IMR-90 (cell line): ENCODE results near the gene PLEKHS1. TPM values are rescaled to one million over a fixed set of nuclear protein-coding genes. Genes with fewer than 3 reads are reported as not detected.

Experiments used
- ATAC-seq: fragments of 200-7000 bp; cut with Tn5 transposase; 2 replicates; pipeline ENCODE4 v1.9.1; 2020; ENCODE audit warnings: low read depth, mild to moderate bottlenecking, moderate library complexity
- BruUV-seq: library from RNA; stranded (reverse); fragments of 400-500 nt; replicated peaks from 2 replicates; lab custom pipeline; 2021; lab: Mats Ljungman, UMichigan
- CTCF ChIA-PET: fragments of 300-600 bp; formaldehyde crosslinking; extraction: SDS; loops from one replicate; lab custom pipeline; 2021; ENCODE audit warnings: antibody characterized with exemption; lab: Yijun Ruan, JAX
- POLR2A ChIA-PET: fragments of 300-600 bp; sonication (Branson Sonifier 250); formaldehyde crosslinking; loops from one replicate; lab custom pipeline; 2022; ENCODE audit warnings: antibody characterized with exemption; ENCODE audit not compliant: unreplicated experiment; lab: Charles Lee
- DNase-seq: peaks from one replicate; pipeline ENCODE4 v3.0.0; 2013
- H2AFZ ChIP-seq: replicated peaks from 2 replicates; pipeline ENCODE3; 2013; ENCODE audit warnings: low read length, mild to moderate bottlenecking; ENCODE audit not compliant: poor library complexity
- H2AK5ac ChIP-seq: 2 replicates; pipeline ENCODE4 v1.6.1; 2013; ENCODE audit warnings: low read depth, low read length, inconsistent platforms
- H2AK9ac ChIP-seq: replicated peaks from 2 replicates; pipeline ENCODE3; 2013; ENCODE audit warnings: mild to moderate bottlenecking, low read depth, low read length, moderate library complexity; ENCODE audit not compliant: poor library complexity
- H2BK120ac ChIP-seq: 2 replicates; pipeline ENCODE4 v1.6.1; 2013; ENCODE audit warnings: low read depth, low read length, inconsistent platforms
- H2BK15ac ChIP-seq: 3 replicates; pipeline ENCODE4 v1.6.1; 2013; ENCODE audit warnings: low read depth, low read length, inconsistent platforms
- H2BK20ac ChIP-seq: 2 replicates; pipeline ENCODE4 v1.6.1; 2013; ENCODE audit warnings: low read depth, mild to moderate bottlenecking, inconsistent platforms, low read length, moderate library complexity
- H2BK5ac ChIP-seq: 2 replicates; pipeline ENCODE4 v1.6.1; 2013; ENCODE audit warnings: mild to moderate bottlenecking, low read depth, low read length, inconsistent platforms; ENCODE audit not compliant: poor library complexity, severe bottlenecking
- H3K14ac ChIP-seq: replicated peaks from 2 replicates; pipeline ENCODE4 v1.6.1; 2013; ENCODE audit warnings: low read depth, low read length, inconsistent platforms
- H3K18ac ChIP-seq: 2 replicates; pipeline ENCODE4 v1.6.1; 2013; ENCODE audit warnings: low read depth, low read length, control low read depth
- H3K23ac ChIP-seq: 2 replicates; pipeline ENCODE4 v1.6.1; 2013; ENCODE audit warnings: low read depth, low read length, inconsistent platforms
- H3K27ac ChIP-seq: 2 replicates; pipeline ENCODE4 v1.5.1; 2013; ENCODE audit warnings: mild to moderate bottlenecking, control low read depth, low read length; ENCODE audit not compliant: insufficient read depth
- H3K27me3 ChIP-seq: 2 replicates; pipeline ENCODE4 v1.6.1; 2013; ENCODE audit warnings: low read length; ENCODE audit not compliant: control insufficient read depth, insufficient read depth
- H3K36me3 ChIP-seq: 2 replicates; pipeline ENCODE4 v1.6.1; 2013; ENCODE audit warnings: low read length, mixed read lengths; ENCODE audit not compliant: control insufficient read depth, insufficient read depth
- H3K4ac ChIP-seq: 2 replicates; pipeline ENCODE4 v1.6.1; 2013; ENCODE audit warnings: low read depth, low read length, inconsistent platforms
- H3K4me1 ChIP-seq: 2 replicates; pipeline ENCODE4 v1.6.1; 2013; ENCODE audit warnings: low read length, mixed read lengths; ENCODE audit not compliant: control insufficient read depth, insufficient read depth
- H3K4me2 ChIP-seq: 2 replicates; pipeline ENCODE4 v1.6.1; 2013; ENCODE audit warnings: low read depth, mild to moderate bottlenecking, control low read depth, low read length, moderate library complexity
- H3K4me3 ChIP-seq: 2 replicates; pipeline ENCODE4 v1.5.1; 2013; ENCODE audit warnings: low read depth, mild to moderate bottlenecking, control low read depth, low read length, moderate library complexity; ENCODE audit not compliant: insufficient read depth
- H3K56ac ChIP-seq: 2 replicates; pipeline ENCODE4 v1.6.1; 2013; ENCODE audit warnings: low read length, inconsistent platforms; ENCODE audit not compliant: insufficient read depth; ENCODE audit errors: extremely low read depth
- H3K79me1 ChIP-seq, 2 experiments: 2 replicates each; pipeline ENCODE4 v1.6.1; 2013; ENCODE audit warnings: low read length in 2 of 2, inconsistent platforms in 1 of 2, low read depth in 1 of 2
- H3K9ac ChIP-seq: 2 replicates; pipeline ENCODE4 v1.6.1; 2013; ENCODE audit warnings: low read depth, low read length, control low read depth
- H3K9me1 ChIP-seq: 2 replicates; pipeline ENCODE4 v1.6.1; 2013; ENCODE audit warnings: low read length, inconsistent platforms; ENCODE audit not compliant: insufficient read depth
- H3K9me3 ChIP-seq: 2 replicates; pipeline ENCODE4 v1.6.1; 2013; ENCODE audit warnings: low read length; ENCODE audit not compliant: control insufficient read depth, insufficient read depth
- H4K20me1 ChIP-seq: 2 replicates; pipeline ENCODE4 v1.6.1; 2013; ENCODE audit warnings: low read length, inconsistent platforms; ENCODE audit not compliant: insufficient read depth
- H4K5ac ChIP-seq: 2 replicates; pipeline ENCODE4 v1.6.1; 2013; ENCODE audit warnings: mild to moderate bottlenecking, low read depth, low read length, control low read depth
- H4K8ac ChIP-seq, 2 experiments: 2 replicates each; pipeline ENCODE4 v1.6.1; 2013; ENCODE audit warnings: low read depth in 2 of 2, low read length in 2 of 2, control low read depth in 1 of 2, inconsistent platforms in 1 of 2
- H4K91ac ChIP-seq: 2 replicates; pipeline ENCODE4 v1.6.1; 2013; ENCODE audit warnings: low read depth, low read length, inconsistent platforms; ENCODE audit not compliant: insufficient read depth
- BHLHE40 ChIP-seq: fragments of 150-350 bp; IDR thresholded peaks from 2 replicates; pipeline ENCODE4 v1.6.1; 2016; ENCODE audit warnings: mild to moderate bottlenecking, low read depth, low read length
- CEBPB ChIP-seq: IDR thresholded peaks from 2 replicates; pipeline ENCODE4 v1.6.1; 2012; ENCODE audit warnings: low read depth, low read length, improper control_type of control experiment
- CHD1 ChIP-seq: IDR thresholded peaks from 2 replicates; pipeline ENCODE4 v1.6.1; 2012; ENCODE audit warnings: low read depth, low read length, improper control_type of control experiment
- FOS ChIP-seq: fragments of 150-350 bp; IDR thresholded peaks from 2 replicates; pipeline ENCODE4 v1.6.1; 2016; ENCODE audit warnings: low read depth, low read length
- MAFK ChIP-seq: IDR thresholded peaks from 2 replicates; pipeline ENCODE4 v1.6.1; 2012; ENCODE audit warnings: low read depth, low read length, improper control_type of control experiment
- MAZ ChIP-seq: IDR thresholded peaks from 2 replicates; pipeline ENCODE4 v1.6.1; 2012; ENCODE audit warnings: low read depth, mild to moderate bottlenecking, low read length, improper control_type of control experiment, moderate library complexity, borderline replicate concordance
- MXI1 ChIP-seq: IDR thresholded peaks from 2 replicates; pipeline ENCODE4 v1.6.1; 2012; ENCODE audit warnings: low read depth, mild to moderate bottlenecking, low read length, moderate library complexity, borderline replicate concordance
- NFE2L2 ChIP-seq: fragments of 150-350 bp; IDR thresholded peaks from 2 replicates; pipeline ENCODE4 v1.6.1; 2016; ENCODE audit warnings: low read depth, mild to moderate bottlenecking, low read length
- POLR2A ChIP-seq: IDR thresholded peaks from 2 replicates; pipeline ENCODE4 v1.6.1; 2012; ENCODE audit warnings: mild to moderate bottlenecking, low read depth, low read length
- RAD21 ChIP-seq: IDR thresholded peaks from 2 replicates; pipeline ENCODE4 v1.6.1; 2012; ENCODE audit warnings: low read length, improper control_type of control experiment
- RCOR1 ChIP-seq: IDR thresholded peaks from 2 replicates; pipeline ENCODE4 v1.6.1; 2012; ENCODE audit warnings: mild to moderate bottlenecking, low read length, improper control_type of control experiment; ENCODE audit not compliant: insufficient replicate concordance
- RFX5 ChIP-seq: IDR thresholded peaks from 2 replicates; pipeline ENCODE4 v1.8.0; 2012; ENCODE audit warnings: low read depth, mild to moderate bottlenecking, low read length, moderate library complexity
- SMC3 ChIP-seq: fragments of 150-350 bp; IDR thresholded peaks from 2 replicates; pipeline ENCODE4 v1.6.1; 2016; ENCODE audit warnings: low read depth, mild to moderate bottlenecking, antibody characterized with exemption, low read length, moderate library complexity
- WGBS, 2 experiments: methylation state at CpG; one replicate each; pipeline versions ENCODE4 v1.1.5 to v1.1.7; 2013; ENCODE audit warnings: missing lambda C conversion rate in 2 of 2; ENCODE audit not compliant: insufficient read length in 1 of 2; ENCODE audit errors: extremely low coverage in 2 of 2; 5-methylcytosine and 5-hydroxymethylcytosine counted together
- dilution Hi-C: fragments of 300-500 bp; cut with HindIII; formaldehyde crosslinking; loops from one replicate; pipeline ENCODE4 v1.14.3; 2018; ENCODE audit warnings: low sequenced_read_pairs; ENCODE audit not compliant: unreplicated experiment
- in situ Hi-C: fragments of 300-500 bp; cut with MboI; formaldehyde crosslinking; loops from 3 replicates; pipeline ENCODE4 v1.14.3; 2019; ENCODE audit warnings: low sequenced_read_pairs, inconsistent platforms, mixed read lengths
- intact Hi-C: fragments of 100-400 bp; cut with micrococcal nuclease; formaldehyde crosslinking; loops from 2 replicates; pipeline ENCODE4 v1.10.0; 2022
- polyA plus RNA-seq, 3 experiments: library from polyadenylated mRNA; depleted of rRNA; stranded (reverse); fragments of >200 nt; gene quantifications; 2 replicates each; pipeline ENCODE4 v1.2.3, GENCODE V29; 2012; ENCODE audit warnings: low replicate concordance in 1 of 3
- total RNA-seq: library from RNA; depleted of rRNA; stranded (reverse); fragments of >200 nt; gene quantifications from 2 replicates; pipeline ENCODE4 v1.2.3, GENCODE V29; 2012
- TF ChIP-seq, protein P1 (sequence below): fragments of 150-350 bp; IDR thresholded peaks from 2 replicates; pipeline ENCODE4 v1.6.1; 2017; ENCODE audit warnings: mild to moderate bottlenecking, antibody characterized with exemption, low read length, low read depth
- TF ChIP-seq, protein P2 (sequence below): conservative IDR thresholded peaks from 2 replicates; pipeline ENCODE4 v1.5.1; 2012; ENCODE audit warnings: mild to moderate bottlenecking, low read depth, low read length, improper control_type of control experiment
- TF ChIP-seq, protein P3 (sequence below): fragments of 150-350 bp; IDR thresholded peaks from 2 replicates; pipeline ENCODE4 v1.6.1; 2016; ENCODE audit warnings: low read depth, mild to moderate bottlenecking, low read length, moderate library complexity, borderline replicate concordance

The PLEKHS1 gene
- total and polyA plus RNA-seq, 2 of the 4 experiments (the other 2 are of a cell fraction) = not detected

DNA sequence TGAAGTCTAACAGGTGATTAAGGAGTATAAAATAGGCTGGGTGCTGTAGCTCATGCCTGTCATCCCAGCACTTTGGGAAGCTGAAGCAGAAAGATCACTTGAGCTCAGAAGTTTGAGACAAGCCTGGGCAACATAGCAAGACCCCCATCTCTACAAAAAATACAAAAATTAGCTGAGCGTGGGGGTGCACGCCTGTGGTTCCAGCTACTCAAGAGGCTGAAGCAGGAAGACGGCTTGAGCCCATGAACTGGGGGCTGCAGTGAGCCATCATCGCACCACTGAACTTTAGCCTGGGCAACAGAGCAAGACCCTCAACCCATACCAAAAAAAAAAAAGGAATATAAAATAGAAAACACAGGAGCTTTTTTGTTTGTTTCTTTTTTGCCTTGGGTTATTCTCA lies 55.0 kb downstream of the PLEKHS1 start:
- Histone ChIP-seq H3K4me3 (no peak overlapping the region), H2BK120ac (no peak overlapping the region), H3K4ac (no peak overlapping the region), H2BK5ac (no peak overlapping the region), H3K9me1 (no peaks in the 10 kb centered on the region), H3K79me1 (no peaks in the 10 kb centered on the region), H3K23ac (no peak overlapping the region), H2AFZ (no peak overlapping the region), H3K4me2 (no peak overlapping the region), H4K20me1 (no peaks in the 10 kb centered on the region), H3K9ac (no peak overlapping the region), H2BK15ac (no peak overlapping the region), H2AK5ac (no peak overlapping the region), H3K14ac (no peak overlapping the region), H3K36me3 (no peaks in the 10 kb centered on the region), H4K5ac (no peak overlapping the region), H2BK20ac (no peak overlapping the region), H4K91ac (no peak overlapping the region), H3K18ac (no peak overlapping the region), H3K4me1 (no peaks in the 10 kb centered on the region; the same call in 1 of the 2 replicates), H3K27ac (no peak overlapping the region), H3K9me3 (peaks cover 2% of the 10 kb centered on the region; the same call in 1 of the 2 replicates), H2AK9ac (no peak overlapping the region), H3K56ac (no peak overlapping the region), H4K8ac (no peak overlapping the region), H3K27me3 (peaks cover 25% of the 10 kb centered on the region)
- BruUV-seq = no TSS peak
- DNase-seq (no peak), ATAC-seq (no peak)
- ChIA-PET CTCF (interaction anchor here (0.6 kb wide), 1 partner anchor 243 kb away, joined by 3 read pairs; no protein-coding TSS in a partner anchor), POLR2A (no interaction called here)
- dilution Hi-C loops (no loop called here), in situ Hi-C loops (no loop called here), intact Hi-C loops (loop anchor here (10.0 kb wide), 1 partner anchor 1318 kb away; no protein-coding TSS in a partner anchor)
- TF ChIP-seq, protein P1, sequence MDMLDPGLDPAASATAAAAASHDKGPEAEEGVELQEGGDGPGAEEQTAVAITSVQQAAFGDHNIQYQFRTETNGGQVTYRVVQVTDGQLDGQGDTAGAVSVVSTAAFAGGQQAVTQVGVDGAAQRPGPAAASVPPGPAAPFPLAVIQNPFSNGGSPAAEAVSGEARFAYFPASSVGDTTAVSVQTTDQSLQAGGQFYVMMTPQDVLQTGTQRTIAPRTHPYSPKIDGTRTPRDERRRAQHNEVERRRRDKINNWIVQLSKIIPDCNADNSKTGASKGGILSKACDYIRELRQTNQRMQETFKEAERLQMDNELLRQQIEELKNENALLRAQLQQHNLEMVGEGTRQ = no peak
- TF ChIP-seq RFX5 = no peak
- TF ChIP-seq RCOR1 = no peak
- no peak for TF ChIP-seq CEBPB
- no peak for TF ChIP-seq POLR2A
- TF ChIP-seq, protein P2, sequence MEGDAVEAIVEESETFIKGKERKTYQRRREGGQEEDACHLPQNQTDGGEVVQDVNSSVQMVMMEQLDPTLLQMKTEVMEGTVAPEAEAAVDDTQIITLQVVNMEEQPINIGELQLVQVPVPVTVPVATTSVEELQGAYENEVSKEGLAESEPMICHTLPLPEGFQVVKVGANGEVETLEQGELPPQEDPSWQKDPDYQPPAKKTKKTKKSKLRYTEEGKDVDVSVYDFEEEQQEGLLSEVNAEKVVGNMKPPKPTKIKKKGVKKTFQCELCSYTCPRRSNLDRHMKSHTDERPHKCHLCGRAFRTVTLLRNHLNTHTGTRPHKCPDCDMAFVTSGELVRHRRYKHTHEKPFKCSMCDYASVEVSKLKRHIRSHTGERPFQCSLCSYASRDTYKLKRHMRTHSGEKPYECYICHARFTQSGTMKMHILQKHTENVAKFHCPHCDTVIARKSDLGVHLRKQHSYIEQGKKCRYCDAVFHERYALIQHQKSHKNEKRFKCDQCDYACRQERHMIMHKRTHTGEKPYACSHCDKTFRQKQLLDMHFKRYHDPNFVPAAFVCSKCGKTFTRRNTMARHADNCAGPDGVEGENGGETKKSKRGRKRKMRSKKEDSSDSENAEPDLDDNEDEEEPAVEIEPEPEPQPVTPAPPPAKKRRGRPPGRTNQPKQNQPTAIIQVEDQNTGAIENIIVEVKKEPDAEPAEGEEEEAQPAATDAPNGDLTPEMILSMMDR = no peak
- no peak for TF ChIP-seq MAFK
- TF ChIP-seq FOS = no peak
- no peak for TF ChIP-seq SMC3
- no peak for TF ChIP-seq NFE2L2
- TF ChIP-seq RAD21 = no peak
- no peak for TF ChIP-seq MXI1
- TF ChIP-seq MAZ = no peak
- no peak for TF ChIP-seq BHLHE40
- TF ChIP-seq CHD1 = no peak
- TF ChIP-seq, protein P3, sequence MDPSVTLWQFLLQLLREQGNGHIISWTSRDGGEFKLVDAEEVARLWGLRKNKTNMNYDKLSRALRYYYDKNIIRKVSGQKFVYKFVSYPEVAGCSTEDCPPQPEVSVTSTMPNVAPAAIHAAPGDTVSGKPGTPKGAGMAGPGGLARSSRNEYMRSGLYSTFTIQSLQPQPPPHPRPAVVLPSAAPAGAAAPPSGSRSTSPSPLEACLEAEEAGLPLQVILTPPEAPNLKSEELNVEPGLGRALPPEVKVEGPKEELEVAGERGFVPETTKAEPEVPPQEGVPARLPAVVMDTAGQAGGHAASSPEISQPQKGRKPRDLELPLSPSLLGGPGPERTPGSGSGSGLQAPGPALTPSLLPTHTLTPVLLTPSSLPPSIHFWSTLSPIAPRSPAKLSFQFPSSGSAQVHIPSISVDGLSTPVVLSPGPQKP = no peak
- no CpG with 5 or more reads among the region's 4 CpGs for WGBS, 2 experiments
